A673 (cell line): ENCODE measurements around the gene RNF175.

Source experiments
- CTCF ChIP-seq: fragments of 300-800, 200-600 bp; sonication (generic); conservative IDR thresholded peaks from 2 replicates; pipeline ENCODE4 v1.5.1; 2017; ENCODE audit warnings: low read depth, mild to moderate bottlenecking, antibody characterized with exemption, low read length, moderate library complexity, mixed read lengths
- EZH2 ChIP-seq: fragments of 200-600 bp; sonication (generic); IDR thresholded peaks from 2 replicates; pipeline ENCODE4 v1.6.1; 2017; ENCODE audit warnings: borderline replicate concordance, low read depth, mild to moderate bottlenecking, mixed read lengths, antibody characterized with exemption, low read length; ENCODE audit not compliant: poor library complexity, severe bottlenecking

GRCh38 chr4:153704522-153704921 is 55.3 kb downstream of the RNF175 start:
- TF ChIP-seq CTCF (no peak), EZH2 (no peak)
